Ovary (tissue), 9 donors: ENCODE measurements around the gene MYT1. TPM values are rescaled to one million over a fixed set of nuclear protein-coding genes. Genes with fewer than 3 reads are reported as not detected.

Source experiments
- DNase-seq, 5 donors: peaks; one replicate each; pipeline ENCODE4 v3.0.0-alpha.2; 2019 to 2020
- H3K27ac ChIP-seq, 2 donors: fragments of 200-600 bp; one replicate each; pipeline versions ENCODE4 v1.5.1 to v1.8.0; 2019 to 2022
- H3K27me3 ChIP-seq: fragments of 200-600 bp; one replicate; pipeline ENCODE4 v1.8.0; 2022
- H3K36me3 ChIP-seq: fragments of 200-600 bp; sonication (generic); one replicate; pipeline ENCODE4 v1.5.1; 2019
- H3K4me1 ChIP-seq: one replicate; pipeline ENCODE4 v1.8.1; 2013; ENCODE audit warnings: mild to moderate bottlenecking, moderate library complexity; ENCODE audit not compliant: insufficient read depth
- H3K4me3 ChIP-seq: fragments of 200-600 bp; sonication (generic); one replicate; pipeline ENCODE4 v1.5.1; 2017
- H3K9me3 ChIP-seq, 2 donors: fragments of 200-600 bp in 1 of 2; sonication (generic) in 1 of 2; one replicate each; pipeline versions ENCODE4 v1.5.1 to v1.8.1; 2013 to 2019; ENCODE audit warnings: mild to moderate bottlenecking in 1 of 2, moderate library complexity in 1 of 2
- EP300 ChIP-seq: sonication (generic); formaldehyde crosslinking; IDR thresholded peaks from one replicate; pipeline ENCODE4 v1.6.1; 2017; ENCODE audit warnings: antibody characterized with exemption
- POLR2A ChIP-seq: fragments of 450-650 bp; IDR thresholded peaks from one replicate; pipeline ENCODE4 v1.6.1; 2017; ENCODE audit warnings: antibody characterized with exemption, mild to moderate bottlenecking, moderate library complexity
- WGBS, 3 donors: extraction: QIAGEN DNeasy Blood & Tissue Kit in 1 of 3; methylation state at CpG; one replicate each; pipeline versions ENCODE4 v1.1.5 to v1.1.7; 2013 to 2017; 5-methylcytosine and 5-hydroxymethylcytosine counted together
- intact Hi-C, 4 donors: fragments of 100-400 bp; cut with DNase I; formaldehyde crosslinking; loops; one replicate each; pipeline versions ENCODE4 v1.11.0 to v1.15.1; 2022 to 2023
- polyA plus RNA-seq, 2 donors: library from polyadenylated mRNA; stranded (reverse); fragments of 200-250 nt in 1 of 2; fragments of 350-450 nt in 1 of 2; fragmentation: Illumina TruSeq in 1 of 2; extraction: RNeasy Lipid Tissue Mini Kit (QIAGEN cat#74804) in 1 of 2; gene quantifications; one replicate each; pipeline ENCODE4 v1.2.3, GENCODE V29; 2013 to 2014
- total RNA-seq, 7 donors: library from RNA; depleted of rRNA in 2 of 7; stranded (reverse); fragments of >200 nt in 2 of 7; fragmentation: NEBNext Ultra II Directional in 3 of 7; extraction: Animal tissue kit (Norgen Biotek cat#: 25700) in 3 of 7; gene quantifications; one replicate each; pipeline versions ENCODE4 v1.1.0 to v1.2.4, GENCODE V29; 2016 to 2023
- TF ChIP-seq, protein P1 (sequence below), 3 donors: fragments of 450-650 bp in 2 of 3; fragments of 200-600 bp in 1 of 3; IDR thresholded peaks; one replicate each; pipeline versions ENCODE4 v1.5.1 to v1.8.0; 2016 to 2022; ENCODE audit warnings: antibody characterized with exemption in 3 of 3, mild to moderate bottlenecking in 1 of 3
- donor health status: DM: no; HTN: no; CAD: no; lungs with moderate emphysema.
- donor health status: DM: no; HTN: no; CAD: no.
- donor health status: Bipolar disorder and iron deficiency.
- donor health status: DM: yes; HTN: yes; CAD: no.
- donor health status: DM: no; HTN: no; CAD: no.
- donor health status: DM: yes; HTN: yes; CAD: no.

MYT1 gene
- total and polyA plus RNA-seq, 9 donors: 0.05 to 0.25 (median 0.13) TPM; not detected in 1

DNA sequence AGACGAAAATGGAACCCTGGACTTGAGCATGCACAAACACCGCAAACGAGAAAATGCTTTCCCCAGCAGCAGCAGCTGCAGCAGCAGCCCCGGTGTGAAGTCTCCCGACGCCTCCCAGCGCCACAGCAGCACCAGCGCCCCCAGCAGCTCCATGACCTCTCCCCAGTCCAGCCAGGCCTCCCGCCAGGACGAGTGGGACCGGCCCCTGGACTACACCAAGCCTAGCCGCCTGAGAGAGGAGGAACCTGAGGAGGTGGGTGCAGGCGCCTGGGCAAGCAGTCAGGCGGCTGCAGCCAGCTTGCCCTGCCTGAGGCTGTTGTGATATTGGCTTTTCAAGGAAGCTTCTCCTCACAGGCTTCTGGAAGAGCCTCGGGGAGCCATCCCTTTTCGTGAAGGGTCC lies 55.5 kb downstream of the MYT1 start:
- Histone ChIP-seq H3K9me3 (no peaks in the 10 kb centered on the region), H3K36me3 (no peaks in the 10 kb centered on the region), H3K4me1 (peaks cover 6% of the 10 kb centered on the region), H3K27ac (no peak overlapping the region), H3K4me3 (no peak overlapping the region), H3K27me3 (no peaks in the 10 kb centered on the region)
- TF ChIP-seq POLR2A (no peak), EP300 (no peak)
- TF ChIP-seq, protein P1, sequence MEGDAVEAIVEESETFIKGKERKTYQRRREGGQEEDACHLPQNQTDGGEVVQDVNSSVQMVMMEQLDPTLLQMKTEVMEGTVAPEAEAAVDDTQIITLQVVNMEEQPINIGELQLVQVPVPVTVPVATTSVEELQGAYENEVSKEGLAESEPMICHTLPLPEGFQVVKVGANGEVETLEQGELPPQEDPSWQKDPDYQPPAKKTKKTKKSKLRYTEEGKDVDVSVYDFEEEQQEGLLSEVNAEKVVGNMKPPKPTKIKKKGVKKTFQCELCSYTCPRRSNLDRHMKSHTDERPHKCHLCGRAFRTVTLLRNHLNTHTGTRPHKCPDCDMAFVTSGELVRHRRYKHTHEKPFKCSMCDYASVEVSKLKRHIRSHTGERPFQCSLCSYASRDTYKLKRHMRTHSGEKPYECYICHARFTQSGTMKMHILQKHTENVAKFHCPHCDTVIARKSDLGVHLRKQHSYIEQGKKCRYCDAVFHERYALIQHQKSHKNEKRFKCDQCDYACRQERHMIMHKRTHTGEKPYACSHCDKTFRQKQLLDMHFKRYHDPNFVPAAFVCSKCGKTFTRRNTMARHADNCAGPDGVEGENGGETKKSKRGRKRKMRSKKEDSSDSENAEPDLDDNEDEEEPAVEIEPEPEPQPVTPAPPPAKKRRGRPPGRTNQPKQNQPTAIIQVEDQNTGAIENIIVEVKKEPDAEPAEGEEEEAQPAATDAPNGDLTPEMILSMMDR (IDR thresholded peaks at IDR 0.05): no peak
- DNase-seq: no peak
- intact Hi-C loops: no loop called here
- WGBS, 3 donors: 58 to 70% (median 62%) methylated on average over 16 of the region's 16 CpGs

DNA sequence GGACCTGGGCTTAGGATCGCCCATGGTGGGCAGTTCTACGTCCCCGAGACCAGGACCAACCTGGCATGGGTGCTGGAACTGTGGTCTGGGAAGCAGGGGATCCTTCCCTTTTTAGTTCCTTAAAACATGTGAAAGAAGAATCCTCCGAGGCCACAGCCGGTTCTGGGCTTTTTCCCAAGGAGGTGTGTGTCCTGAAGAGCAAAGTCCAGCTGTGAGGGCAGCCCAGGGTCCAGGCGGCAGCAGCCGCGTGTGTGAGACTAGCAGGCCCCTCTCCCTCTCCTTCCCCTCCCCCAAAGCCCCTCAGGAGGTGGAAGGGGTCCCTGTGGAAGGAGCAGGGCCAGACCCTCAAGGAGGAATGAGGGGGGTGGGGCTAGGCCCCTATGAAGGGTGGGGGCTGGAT lies 56.2 kb downstream of the MYT1 start:
- Histone ChIP-seq H3K36me3 (no peaks in the 10 kb centered on the region), H3K27me3 (no peaks in the 10 kb centered on the region), H3K4me1 (peaks cover 6% of the 10 kb centered on the region), H3K9me3 (no peaks in the 10 kb centered on the region), H3K4me3 (no peak overlapping the region), H3K27ac (no peak overlapping the region)
- DNase-seq: no peak
- intact Hi-C loops: no loop called here
- TF ChIP-seq POLR2A: no peak
- no peak for TF ChIP-seq EP300
- TF ChIP-seq, protein P1 (IDR thresholded peaks at IDR 0.05): no peak
- WGBS, 3 donors: 38 to 49% (median 38%) methylated on average over 8 of the region's 8 CpGs

DNA sequence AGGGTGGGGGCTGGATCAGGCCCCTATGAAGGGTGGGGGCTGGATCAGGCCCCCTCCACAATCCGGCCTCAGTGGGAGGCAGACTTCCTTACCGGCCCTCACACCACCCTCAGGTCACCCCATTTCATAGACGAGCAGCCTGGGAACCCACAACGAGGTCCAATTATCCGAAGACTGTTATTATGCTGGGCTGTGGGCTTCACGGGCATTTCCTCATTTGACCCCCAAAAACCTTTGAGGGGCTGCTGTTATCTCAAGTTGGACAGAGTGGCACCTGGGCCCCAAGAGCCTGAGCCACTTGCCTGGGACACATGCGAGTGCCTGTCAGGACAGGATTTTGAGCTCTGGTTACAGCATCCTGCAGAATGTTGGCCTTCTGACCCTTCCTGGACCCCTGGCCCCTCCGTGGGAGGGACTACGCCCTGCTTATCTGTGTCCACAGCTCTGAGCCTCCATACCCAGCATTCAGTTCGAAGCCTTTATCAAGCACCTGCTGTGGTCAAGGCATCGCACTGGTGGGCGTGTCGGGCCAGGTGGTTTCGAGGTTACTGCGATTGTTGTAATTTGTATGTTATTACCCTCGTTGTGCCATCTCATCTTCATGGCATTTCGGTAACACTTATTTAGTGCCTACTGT lies 56.8 kb downstream of the MYT1 start:
- no peaks in the 10 kb centered on the region for H3K9me3 ChIP-seq
- no peak overlapping the region for H3K27ac ChIP-seq
- intact Hi-C loops: no loop called here
- WGBS, 3 donors: 58 to 65% (median 58%) methylated on average over 17 of the region's 17 CpGs
- peaks cover 6% of the 10 kb centered on the region for H3K4me1 ChIP-seq
- H3K36me3 ChIP-seq: no peaks in the 10 kb centered on the region
- H3K27me3 ChIP-seq: no peaks in the 10 kb centered on the region
- no peak overlapping the region for H3K4me3 ChIP-seq
- TF ChIP-seq EP300 (no peak), POLR2A (no peak)
- TF ChIP-seq, protein P1 (IDR thresholded peaks at IDR 0.05): no peak
- DNase-seq: no peak

DNA sequence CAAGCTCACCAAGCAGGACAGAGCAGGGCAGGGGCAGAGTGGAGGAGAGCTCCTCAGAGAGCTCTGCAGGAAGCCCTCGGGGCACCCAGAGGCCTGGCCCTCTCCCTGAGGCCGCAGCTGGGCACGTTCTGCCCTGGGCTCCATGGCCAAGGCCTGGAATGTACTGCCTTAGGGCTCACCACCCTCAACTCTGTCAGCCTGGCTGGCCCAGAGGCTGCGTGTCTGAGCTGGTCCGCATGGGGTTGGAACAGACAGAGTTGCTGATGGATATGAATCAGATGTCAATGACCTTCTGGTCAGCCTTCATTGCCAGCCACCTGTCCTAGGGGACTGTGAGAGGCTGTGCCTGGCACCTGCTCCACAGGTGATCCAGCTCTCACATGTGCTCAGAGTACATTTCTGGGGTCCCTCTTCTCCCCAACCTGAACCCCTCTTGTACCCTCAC lies 58.1 kb downstream of the MYT1 start:
- no peaks in the 10 kb centered on the region for H3K27me3 ChIP-seq
- H3K27ac ChIP-seq: peak overlapping the region in 1 of 2 donors; percentile 30
- intact Hi-C loops: no loop called here
- DNase-seq: no peak
- H3K9me3 ChIP-seq: no peaks in the 10 kb centered on the region
- H3K4me3 ChIP-seq: no peak overlapping the region
- no peaks in the 10 kb centered on the region for H3K36me3 ChIP-seq
- peaks cover 6% of the 10 kb centered on the region for H3K4me1 ChIP-seq
- 23 to 67% (median 55%) methylated on average over 3 to 5 of the region's 5 CpGs for WGBS, 3 donors
- TF ChIP-seq POLR2A (no peak), EP300 (no peak)
- TF ChIP-seq, protein P1 (IDR thresholded peaks at IDR 0.05): no peak
